ENCODE results near the gene TEPSIN. TPM values are rescaled to one million over a fixed set of nuclear protein-coding genes. Genes with fewer than 3 reads are reported as not detected.

Gene TEPSIN
- total and polyA plus RNA-seq, 2 donors (not counting 3 experiments of a cell fraction or from before 2014, with no cell fraction given), result 41.6 to 45.3 TPM

GRCh38 chr17:81245024-81245664 is 6.3 kb upstream of the TEPSIN start:
- no peak for TF ChIP-seq POLR2AphosphoS5 (IDR thresholded peaks at IDR 0.05; ENCODE audit: insufficient read depth, low read depth, low read length)
- TF ChIP-seq MYC (IDR thresholded peaks at IDR 0.05; ENCODE audit: low read depth, low read length), result no peak
- no peak for TF ChIP-seq EZH2 (IDR thresholded peaks at IDR 0.05; ENCODE audit: borderline replicate concordance, low read depth, low read length, severe bottlenecking)
- TF ChIP-seq POLR2A (IDR thresholded peaks at IDR 0.05; ENCODE audit: low read depth, low read length), result no peak
- no peak for TF ChIP-seq MAX (IDR thresholded peaks at IDR 0.05; ENCODE audit: insufficient read depth, insufficient read length)
- TF ChIP-seq JUN (IDR thresholded peaks at IDR 0.05; ENCODE audit: borderline replicate concordance, insufficient read depth, insufficient read length, low read depth), result no peak
- TF ChIP-seq GATA2 (IDR thresholded peaks at IDR 0.05; ENCODE audit: insufficient read depth, insufficient read length, low read depth, low read length), result no peak
- TF ChIP-seq CTCF (IDR thresholded peaks at IDR 0.05; ENCODE audit: extremely low read depth in 1 of 2, insufficient read depth in 1 of 2, low read depth in 1 of 2, low read length in 2 of 2), result no peak
- Histone ChIP-seq H3K9ac (replicated peaks; ENCODE audit: extremely low read depth, insufficient read depth, low read length) (no peak overlapping the region), H2AFZ (ENCODE audit: low read depth, low read length) (no peak overlapping the region), H3K36me3 (ENCODE audit: control insufficient read depth in 2 of 2, extremely low read depth in 1 of 2, insufficient read depth in 2 of 2, low read length in 2 of 2) (peaks cover 0 to 8% of the 10 kb centered on the region in 2 experiments), H3K9me1 (replicated peaks; ENCODE audit: control insufficient read depth, extremely low read depth, insufficient read depth, low read length) (no peaks in the 10 kb centered on the region), H3K9me3 (replicated peaks; ENCODE audit: control insufficient read depth, insufficient read depth, low read length) (no peaks in the 10 kb centered on the region), H3K27ac (ENCODE audit: insufficient read depth, low read depth, low read length) (no peak overlapping the region), H3K4me2 (ENCODE audit: insufficient read depth, low read length) (no peak overlapping the region), H3K27me3 (ENCODE audit: control insufficient read depth in 2 of 2, insufficient read depth in 2 of 2, low read length in 2 of 2) (no peaks in the 10 kb centered on the region), H3K79me2 (ENCODE audit: control insufficient read depth, insufficient read depth, low read length) (peaks cover 7% of the 10 kb centered on the region), H3K4me1 (ENCODE audit: control insufficient read depth, extremely low read depth, insufficient read depth, low read length) (peaks cover 2% of the 10 kb centered on the region), H3K4me3 (replicated peaks in 1 of 3; ENCODE audit: insufficient read depth in 1 of 3, low read depth in 1 of 3, low read length in 3 of 3) (no peak overlapping the region), H4K20me1 (replicated peaks; ENCODE audit: control insufficient read depth, extremely low read depth, insufficient read depth, low read length) (no peaks in the 10 kb centered on the region)
- intact Hi-C loops (cut with micrococcal nuclease) (no loop called here), dilution Hi-C loops (cut with MboI; ENCODE audit: extremely low pct_ligation_motif_present, low sequenced_read_pairs) (no loop called here)
- BruUV-seq (replicated peaks), result TSS peak; percentile 62
- FAIRE-seq (no peak), DNase-seq (ENCODE audit: low read depth, low spot score) (no peak)
- ChIA-PET POLR2A (interaction anchor here (0.6 kb wide), 1 partner anchor 102 kb away, joined by 4 read pairs; no protein-coding TSS in a partner anchor), CTCF (interaction anchor here (0.9 to 1.1 kb wide), 2 partner anchors 10 to 196 kb away, joined by 3 to 5 read pairs; no protein-coding TSS in a partner anchor)

Measured in endothelial cell of umbilical vein (primary cell).